Embryonic facial prominence (tissue), 1 donor: Measurements from ENCODE around the gene CELSR3.
A peak's percentile ranks its signal among the peaks of the same experiment; 100 is the strongest.

Source experiments
- DNase-seq: peaks from one replicate; pipeline ENCODE4 v3.0.0-alpha.2; 2016; ENCODE audit errors: extremely low spot score

The CELSR3 gene

GRCh38 chr3:48660800-48661400 lies 1.8 kb downstream of the CELSR3 start:
- DNase-seq = no peak

DNA sequence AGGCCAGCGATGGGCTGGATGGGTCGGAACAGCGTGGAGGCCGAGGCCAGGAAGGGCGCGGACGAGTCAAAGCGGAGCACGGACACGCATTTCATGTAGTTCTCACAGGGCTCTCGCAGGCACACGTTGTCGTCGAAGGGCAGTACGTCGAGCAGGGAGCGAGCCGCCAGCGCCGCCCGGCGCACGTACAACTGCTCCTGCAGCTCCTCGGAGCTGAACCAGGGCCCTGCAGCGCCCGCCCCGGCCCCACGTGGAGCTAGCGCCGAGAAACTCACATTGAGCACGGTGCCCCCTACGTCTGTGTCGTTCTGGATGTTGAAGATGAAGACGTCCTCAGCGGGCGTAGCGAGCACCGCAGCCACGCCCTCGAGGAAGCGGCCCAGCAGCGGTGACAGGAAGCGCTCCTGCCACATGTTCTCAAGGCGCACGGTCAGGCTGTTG lies 5.8 kb downstream of the CELSR3 start:
- no peak for DNase-seq

GRCh38 chr3:48656061-48656840 lies 6.4 kb downstream of the CELSR3 start:
- peak; percentile 34 for DNase-seq

DNA sequence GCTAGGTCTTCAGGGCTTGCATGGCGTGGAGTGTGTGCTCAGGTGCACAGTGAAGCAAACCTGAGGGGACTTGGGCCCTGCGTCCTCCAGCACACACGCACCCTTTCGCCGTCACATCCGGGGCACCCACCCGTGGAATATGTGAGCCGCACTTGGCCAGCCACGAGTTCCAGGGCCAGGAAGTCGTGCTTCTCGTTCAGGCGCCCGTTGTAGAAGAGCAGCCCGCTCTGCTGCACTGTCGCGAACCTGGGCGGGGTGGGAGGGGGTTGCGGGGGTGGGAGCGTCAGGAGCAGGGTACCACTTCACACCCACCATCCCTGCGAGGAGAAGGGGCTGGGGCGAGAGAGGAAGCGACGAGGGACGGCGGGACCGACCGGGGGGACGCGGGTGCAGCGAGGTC lies 7.1 kb downstream of the CELSR3 start:
- no peak for DNase-seq

- no peak for DNase-seq
These were observed 7.6 kb downstream of the CELSR3 start for GRCh38 chr3:48655063-48655462.

DNA sequence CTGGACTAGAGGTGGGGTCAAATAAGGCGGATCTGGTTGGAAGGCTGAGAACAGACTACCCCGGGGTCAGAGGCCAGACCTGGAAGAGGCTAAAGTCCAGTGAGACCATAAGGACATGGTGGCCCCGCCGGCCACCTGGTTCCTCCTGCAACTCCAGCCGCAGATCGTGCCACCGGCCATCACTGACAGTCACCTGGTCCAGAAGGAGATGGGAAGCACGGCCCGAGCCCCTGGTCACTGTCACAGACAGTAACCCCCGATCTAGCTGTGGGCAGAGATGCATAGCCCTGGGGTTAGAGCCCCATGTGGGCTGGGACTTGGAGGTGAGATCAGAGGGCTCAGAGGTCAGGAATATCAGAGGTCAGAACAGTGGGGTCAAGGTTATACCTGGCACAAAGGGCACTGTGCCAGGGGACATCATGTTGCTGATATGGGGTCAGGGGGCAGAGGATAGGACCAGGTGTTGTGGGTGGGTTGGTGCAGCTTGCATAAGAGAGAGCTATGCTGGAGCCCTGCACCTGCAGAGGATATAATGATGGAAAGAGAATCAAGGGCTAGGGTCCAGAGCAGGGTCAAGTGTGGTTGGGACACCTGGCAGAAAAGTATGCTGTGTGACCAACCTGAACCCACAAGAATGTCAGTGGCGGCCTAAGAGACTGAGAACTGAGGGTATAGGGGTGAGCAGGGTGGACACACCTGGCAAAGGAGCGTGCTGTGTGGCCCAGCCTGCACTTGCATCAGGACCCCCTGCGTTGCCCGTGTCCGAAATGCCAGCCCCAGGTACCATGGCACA lies 9.6 kb downstream of the CELSR3 start:
- no peak for DNase-seq

DNA sequence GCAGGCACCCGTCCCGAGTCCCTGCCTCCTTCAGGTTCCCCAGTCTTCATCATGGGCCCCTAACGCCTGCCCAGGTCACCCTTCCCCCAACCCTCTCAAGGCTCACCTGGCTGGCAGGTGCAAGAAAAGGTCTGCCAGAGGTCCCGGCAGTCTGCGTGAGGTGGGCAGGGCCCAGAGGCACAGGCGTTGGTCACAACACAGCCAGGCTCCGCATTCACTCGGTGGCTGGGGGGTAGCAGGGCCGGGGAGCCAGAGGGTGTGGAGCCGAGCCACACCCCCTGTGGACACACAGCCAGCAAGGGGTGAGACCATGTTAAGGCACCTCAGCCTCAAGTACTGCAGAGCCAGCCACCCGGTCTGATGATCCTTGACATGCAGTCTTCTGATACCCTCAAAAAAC lies 10.9 kb downstream of the CELSR3 start:
- no peak for DNase-seq

DNA sequence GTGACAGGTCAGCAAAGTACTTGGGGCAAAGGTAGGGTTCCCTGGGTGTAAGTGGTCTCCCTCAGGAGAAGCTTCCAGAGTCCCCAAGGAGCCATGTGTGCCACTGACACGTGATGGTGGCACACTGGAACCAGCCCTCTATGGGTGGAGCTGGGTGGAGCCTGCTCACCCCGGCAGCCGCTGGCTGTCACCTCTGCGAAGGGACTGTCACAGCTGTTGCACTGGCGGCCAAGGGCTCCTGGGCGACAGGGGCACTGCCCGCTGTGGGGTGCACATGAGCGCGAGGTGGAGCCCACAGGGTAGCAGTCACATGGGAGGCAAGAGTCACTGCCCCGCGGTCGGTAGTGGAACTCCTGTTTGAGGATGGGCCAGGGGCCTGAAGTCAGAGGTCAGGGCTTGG lies 12.0 kb downstream of the CELSR3 start:
- DNase-seq = no peak

- no peak for DNase-seq
These were observed 14.4 kb downstream of the CELSR3 start for GRCh38 chr3:48648188-48648850.

- no peak for DNase-seq
These were observed 15.0 kb downstream of the CELSR3 start for GRCh38 chr3:48647714-48648113.

GRCh38 chr3:48644898-48645760 lies 17.6 kb downstream of the CELSR3 start:
- DNase-seq = no peak

GRCh38 chr3:48642605-48643004 lies 20.1 kb downstream of the CELSR3 start:
- DNase-seq = no peak

DNA sequence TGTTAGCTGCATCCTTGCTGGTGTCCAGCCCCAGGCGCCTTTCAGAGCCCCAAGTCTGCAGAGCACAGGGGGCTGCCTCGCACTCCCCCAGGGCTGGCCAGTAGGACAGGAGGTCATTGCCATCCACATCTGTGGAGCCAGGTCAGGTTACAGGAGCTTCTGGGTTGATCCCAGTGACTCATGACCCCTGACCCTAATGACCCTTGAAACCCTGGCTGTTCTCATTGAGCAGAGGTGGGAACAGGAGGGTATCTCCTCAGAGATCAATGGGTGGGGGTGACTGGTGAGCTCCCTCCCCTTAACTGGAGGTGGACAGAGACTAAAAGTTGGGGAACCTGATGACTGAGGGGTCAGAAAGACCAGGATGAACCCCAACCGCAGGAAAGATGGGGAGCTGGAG lies 21.3 kb downstream of the CELSR3 start:
- no peak for DNase-seq

GRCh38 chr3:48639944-48640606 lies 22.6 kb downstream of the CELSR3 start:
- no peak for DNase-seq

DNA sequence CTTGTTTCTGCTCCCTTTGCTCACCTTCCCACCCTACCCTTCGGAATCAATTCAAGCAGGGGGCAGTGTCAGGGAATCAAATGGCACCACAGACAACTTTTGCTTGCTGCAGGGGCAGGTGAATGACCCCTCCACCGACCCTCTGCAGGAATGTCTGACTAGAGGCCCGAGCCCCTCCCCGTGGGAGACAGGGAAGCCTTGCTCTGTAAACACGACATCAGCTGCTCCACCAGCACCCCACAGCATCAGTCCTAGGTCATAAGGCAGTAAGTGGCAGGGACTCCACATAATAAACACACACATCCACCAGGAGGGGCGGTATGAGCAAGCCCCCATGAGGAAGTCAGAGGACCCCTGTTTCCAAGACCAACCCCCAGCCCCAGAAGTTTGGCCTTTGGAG lies 25.4 kb downstream of the CELSR3 start:
- no peak for DNase-seq

- DNase-seq = no peak
These were observed 26.5 kb downstream of the CELSR3 start for GRCh38 chr3:48636149-48636655.

DNA sequence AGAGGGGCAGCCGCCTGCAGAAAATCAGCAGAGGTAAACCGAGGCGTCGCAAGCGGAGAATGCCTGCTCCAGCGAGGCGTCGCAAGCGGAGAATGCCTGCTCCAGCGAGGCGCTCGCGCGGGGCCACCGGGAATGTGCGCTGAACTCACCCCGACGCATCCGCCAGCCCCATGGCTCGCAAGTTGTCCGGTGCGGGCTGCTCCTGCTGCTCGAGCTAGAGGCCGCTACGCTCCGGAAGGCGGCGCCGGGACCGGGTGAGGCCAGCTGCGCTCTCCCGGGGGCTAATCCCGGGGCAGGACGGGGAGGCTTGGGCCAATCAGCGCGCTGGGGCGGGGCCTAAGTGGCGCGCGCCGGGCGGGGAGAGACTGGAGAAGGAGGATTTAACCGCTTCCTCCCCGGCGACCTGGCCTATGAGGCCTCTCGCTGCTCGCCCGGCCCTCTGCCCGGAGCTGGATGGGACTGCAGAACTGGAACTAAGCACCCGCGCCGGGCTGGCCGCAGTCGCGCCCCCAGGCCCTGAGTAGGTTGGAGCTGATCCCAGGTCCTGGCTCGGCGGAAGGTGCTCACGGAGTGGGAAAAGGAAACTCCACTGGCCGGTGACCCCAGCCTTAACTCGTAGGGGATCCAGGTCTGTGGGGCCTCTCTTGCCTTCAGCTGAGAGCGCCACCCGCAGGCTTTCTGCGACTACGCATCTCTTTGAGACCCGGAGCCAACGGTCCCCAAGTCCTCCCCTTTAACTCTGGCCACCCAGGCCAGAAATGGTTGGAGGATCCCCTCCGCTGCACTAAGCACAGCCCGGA lies 27.3 kb downstream of the CELSR3 start, which contains the start of gene SLC26A6:
SLC26A6 (minus strand) TSS at position 240 of the 800 bp plus-strand sequence; CDS start at position 172, 68 bp downstream.
- peak; percentile 85 for DNase-seq

GRCh38 chr3:48634661-48635221 lies 27.9 kb downstream of the CELSR3 start:
- DNase-seq = no peak

GRCh38 chr3:48633743-48634142 lies 28.9 kb downstream of the CELSR3 start:
- no peak for DNase-seq
